GM06990 (cell line): ENCODE data around the gene TMEM183A.
"Not testable (repeated sequence)": the region's sequence is repeated elsewhere in the genome, so short reads cannot be mapped to it uniquely, and the experiment has no call there.

Source experiments
- DNase-seq: peaks from one replicate; pipeline ENCODE4 v3.0.0-alpha.2; 2011; ENCODE audit not compliant: insufficient read length; ENCODE audit errors: extremely low read depth
- H3K27me3 ChIP-seq: replicated peaks from 2 replicates; pipeline ENCODE4 v1.6.0; 2011; ENCODE audit warnings: low read length; ENCODE audit not compliant: control insufficient read depth, insufficient read depth
- H3K36me3 ChIP-seq: 2 replicates; pipeline ENCODE4 v1.5.1; 2011; ENCODE audit warnings: low read length; ENCODE audit not compliant: control insufficient read depth, insufficient read depth
- H3K4me3 ChIP-seq: replicated peaks from 2 replicates; pipeline ENCODE4 v1.5.1; 2011; ENCODE audit warnings: low read depth, mild to moderate bottlenecking, control low read depth, low read length
- CTCF ChIP-seq: IDR thresholded peaks from 2 replicates; pipeline ENCODE4 v1.5.1; 2011; ENCODE audit warnings: low read length, control low read depth, mild to moderate bottlenecking, inconsistent platforms; ENCODE audit not compliant: insufficient read depth, poor library complexity, severe bottlenecking

Gene TMEM183A

GRCh38 chr1:203009185-203009584 lies 2.0 kb downstream of the TMEM183A start:
- Histone ChIP-seq H3K36me3 (peaks cover 9% of the 10 kb centered on the region), H3K4me3 (no peak overlapping the region), H3K27me3 (no peaks in the 10 kb centered on the region)
- TF ChIP-seq CTCF, result no peak
- DNase-seq, result no peak

GRCh38 chr1:203011582-203011981 lies 4.4 kb downstream of the TMEM183A start:
- Histone ChIP-seq H3K36me3 (peaks cover 16% of the 10 kb centered on the region), H3K4me3 (no peak overlapping the region), H3K27me3 (no peaks in the 10 kb centered on the region)
- no peak for DNase-seq
- no peak for TF ChIP-seq CTCF

- DNase-seq, result no peak
- H3K36me3 ChIP-seq, result peaks cover 28% of the 10 kb centered on the region
- TF ChIP-seq CTCF, result no peak
- no peak overlapping the region for H3K4me3 ChIP-seq
- no peaks in the 10 kb centered on the region for H3K27me3 ChIP-seq
These were observed 9.9 kb downstream of the TMEM183A start for GRCh38 chr1:203017061-203017460.

GRCh38 chr1:203017692-203018091 lies 10.5 kb downstream of the TMEM183A start:
- no peak for TF ChIP-seq CTCF
- H3K27me3 ChIP-seq, result no peaks in the 10 kb centered on the region
- H3K36me3 ChIP-seq, result peaks cover 26% of the 10 kb centered on the region
- DNase-seq, result no peak
- H3K4me3 ChIP-seq, result no peak overlapping the region

- DNase-seq, H3K27me3 ChIP-seq, H3K4me3 ChIP-seq: not testable (repeated sequence)
- peaks cover 16% of the 10 kb centered on the region for H3K36me3 ChIP-seq
These were observed 15.7 kb downstream of the TMEM183A start for GRCh38 chr1:203022855-203023254.

- Histone ChIP-seq H3K27me3 (no peaks in the 10 kb centered on the region; the same call in 1 of the 2 replicates), H3K36me3 (peaks cover 6% of the 10 kb centered on the region), H3K4me3 (no peak overlapping the region)
- no peak for TF ChIP-seq CTCF
- no peak for DNase-seq
These were observed 18.5 kb downstream of the TMEM183A start for GRCh38 chr1:203025686-203026030.
